22Rv1 (cell line): ENCODE data around the gene RTL9.

Source experiments
- CTCF ChIP-seq: fragments of 450-650 bp; IDR thresholded peaks from 2 replicates; pipeline ENCODE4 v1.5.1; 2017; ENCODE audit warnings: mild to moderate bottlenecking
- ZFX ChIP-seq: fragments of 450-650 bp; IDR thresholded peaks from 2 replicates; pipeline ENCODE4 v1.6.1; 2017; ENCODE audit warnings: antibody characterized with exemption, borderline replicate concordance

- TF ChIP-seq CTCF (no peak), ZFX (no peak)
Observed at GRCh38 chrX:110373310-110373709, 14.7 kb downstream of the RTL9 start.
